ENCODE results near the gene UBC. TPM values are rescaled to one million over a fixed set of nuclear protein-coding genes. Genes with fewer than 3 reads are reported as not detected.
"Not testable (repeated sequence)": the region's sequence is repeated elsewhere in the genome, so short reads cannot be mapped to it uniquely, and the experiment has no call there.

Gene UBC
- total RNA-seq, 2 donors from 2014 or later, result 1,187 to 1,359 TPM

GRCh38 chr12:124917841-124918621 is 3.6 kb upstream of the UBC start:
- ATAC-seq (no peak), DNase-seq (no peak)
- intact Hi-C loops (cut with DNase I, micrococcal nuclease), result no loop called here

- intact Hi-C loops (cut with DNase I, micrococcal nuclease), result no loop called here
Measured at GRCh38 chr12:124917135-124917840, 2.8 kb upstream of the UBC start.

GRCh38 chr12:124916374-124917134 is 2.1 kb upstream of the UBC start:
- intact Hi-C loops (cut with DNase I, micrococcal nuclease), result no loop called here
- peak; percentile 57 for ATAC-seq
- peak; percentile 72 to 87 for DNase-seq

More at GRCh38 chr12:124917135-124917840, 2.8 kb upstream of the UBC start:
- DNase-seq (peak; percentile 93 to 99), ATAC-seq (peak; percentile 73)

GRCh38 chr12:124915239-124916236 is 1.1 kb upstream of the UBC start:
- intact Hi-C loops (cut with DNase I, micrococcal nuclease), result no loop called here
- ATAC-seq, result no peak
- DNase-seq, result peak; percentile 66 to 76

- intact Hi-C loops (cut with DNase I, micrococcal nuclease), result no loop called here
- ATAC-seq, result peak; percentile 50
Measured at GRCh38 chr12:124913474-124914391, 717 bp downstream of the UBC start.

GRCh38 chr12:124912529-124913287 is 1.7 kb downstream of the UBC start:
- intact Hi-C loops (cut with DNase I, micrococcal nuclease); ATAC-seq; DNase-seq: not testable (repeated sequence)

More at GRCh38 chr12:124913474-124914391, 717 bp downstream of the UBC start:
- peak; percentile 94 to 98 for DNase-seq

- DNase-seq; ATAC-seq; intact Hi-C loops (cut with DNase I, micrococcal nuclease): not testable (repeated sequence)
Measured at GRCh38 chr12:124911521-124911920, 2.9 kb downstream of the UBC start.

- no peak for ATAC-seq
- DNase-seq, result no peak
- intact Hi-C loops (cut with DNase I, micrococcal nuclease), result no loop called here
Measured at GRCh38 chr12:124910561-124911478, 3.6 kb downstream of the UBC start.

- no peak for DNase-seq
- ATAC-seq, result no peak
- intact Hi-C loops (cut with DNase I, micrococcal nuclease), result no loop called here
Measured at GRCh38 chr12:124909831-124910560, 4.5 kb downstream of the UBC start.

GRCh38 chr12:124906606-124907261 is 7.7 kb downstream of the UBC start:
- intact Hi-C loops (cut with DNase I, micrococcal nuclease), result no loop called here
- ATAC-seq (peak; percentile 62), DNase-seq (peak; percentile 93)

GRCh38 chr12:124904306-124905098 is 9.9 kb downstream of the UBC start:
- DNase-seq, result peak; percentile 78 to 93
- intact Hi-C loops (cut with DNase I, micrococcal nuclease), result no loop called here
- ATAC-seq, result peak; percentile 83

- ATAC-seq, result no peak
- DNase-seq, result no peak
- intact Hi-C loops (cut with DNase I, micrococcal nuclease), result no loop called here
Measured at GRCh38 chr12:124902916-124903315, 11.5 kb downstream of the UBC start.

GRCh38 chr12:124901003-124901402 is 13.4 kb downstream of the UBC start:
- ATAC-seq (no peak), DNase-seq (no peak)

More at GRCh38 chr12:124901003-124901402, 13.4 kb downstream of the UBC start:
- intact Hi-C loops (cut with DNase I, micrococcal nuclease), result no loop called here
